Measurements from ENCODE around the gene TBX15.

GRCh38 chr1:118898712-118899111 lies 89.4 kb downstream of the TBX15 start:
- no peak for TF ChIP-seq CTCF (IDR thresholded peaks at IDR 0.05)
- no peak for TF ChIP-seq POLR2A (IDR thresholded peaks at IDR 0.05)
